ENCODE measurements around the gene PLCL2.

The PLCL2 gene

DNA sequence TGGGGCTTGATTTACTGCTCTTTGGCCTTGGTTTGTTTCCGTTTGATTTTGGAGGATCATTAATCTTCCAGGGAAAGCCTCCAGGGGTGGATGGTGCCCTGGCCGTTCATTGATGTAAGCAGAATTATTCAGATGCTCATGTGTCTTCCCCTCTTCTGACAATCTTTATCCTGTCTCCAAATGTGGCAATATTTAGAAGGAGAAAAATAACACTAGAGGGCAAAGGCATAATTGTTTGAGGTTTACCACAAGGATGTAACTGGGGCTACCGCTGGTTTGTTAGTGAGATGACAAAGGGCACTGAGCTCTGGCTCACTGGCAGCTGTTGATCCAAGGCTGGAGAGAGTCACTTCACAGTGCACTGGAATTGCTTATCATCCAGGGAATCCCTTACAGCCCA lies 18.2 kb upstream of the PLCL2 start:
- no peak for DNase-seq (ENCODE audit: low spot score)

DNA sequence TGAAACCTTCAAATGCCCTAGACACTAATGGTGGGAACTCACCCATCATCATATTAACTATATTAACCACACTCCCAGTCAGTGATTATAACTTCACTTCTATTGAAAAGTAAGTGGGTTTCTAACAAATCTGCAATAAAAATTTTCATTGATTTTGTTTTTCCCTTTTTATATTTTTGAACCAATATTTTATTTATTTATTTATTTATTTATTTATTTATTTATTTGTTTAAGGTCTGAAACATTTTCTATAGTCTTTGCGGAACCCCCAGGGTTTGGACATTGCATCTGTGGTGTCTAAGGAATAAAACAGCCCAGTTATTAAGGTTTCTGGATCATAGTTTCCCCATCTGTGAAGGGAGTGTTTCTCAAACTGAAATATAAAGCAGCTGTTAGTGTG lies 16.2 kb upstream of the PLCL2 start:
- no peak for DNase-seq (ENCODE audit: low spot score)

DNA sequence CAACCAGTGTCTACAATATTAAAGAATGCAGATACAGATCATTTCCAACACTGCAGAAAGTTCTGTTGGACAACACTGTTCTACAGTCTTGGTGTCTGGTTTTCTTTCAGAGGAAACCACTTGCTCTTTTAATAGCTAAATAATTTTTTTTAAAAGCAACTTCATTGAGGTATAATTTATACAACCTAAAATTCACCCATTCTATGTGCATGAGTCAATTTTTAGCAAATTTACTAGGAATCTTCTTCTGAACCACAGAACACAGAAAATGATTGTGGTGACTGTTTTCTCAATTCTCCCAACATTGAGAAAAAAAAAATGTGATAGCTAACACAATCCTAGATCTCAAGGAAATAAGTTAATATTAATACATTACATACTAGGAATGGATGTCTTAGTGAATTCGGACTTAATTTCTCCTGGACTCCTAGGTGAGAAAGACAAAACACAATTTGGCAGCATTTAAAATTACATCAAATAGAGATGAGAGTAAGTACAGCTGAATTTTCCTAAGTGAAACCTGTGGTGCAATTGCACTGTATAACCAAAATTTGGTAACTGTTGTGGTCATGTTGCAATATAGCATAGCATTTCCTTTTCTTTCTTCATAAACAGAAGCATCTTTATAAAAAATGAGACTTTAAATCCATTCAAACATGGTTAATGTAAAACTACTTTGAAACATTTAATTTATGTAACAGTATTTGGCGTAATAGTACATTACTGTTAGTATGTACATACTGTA lies 15.3 kb upstream of the PLCL2 start:
- DNase-seq (ENCODE audit: low spot score), result no peak

DNA sequence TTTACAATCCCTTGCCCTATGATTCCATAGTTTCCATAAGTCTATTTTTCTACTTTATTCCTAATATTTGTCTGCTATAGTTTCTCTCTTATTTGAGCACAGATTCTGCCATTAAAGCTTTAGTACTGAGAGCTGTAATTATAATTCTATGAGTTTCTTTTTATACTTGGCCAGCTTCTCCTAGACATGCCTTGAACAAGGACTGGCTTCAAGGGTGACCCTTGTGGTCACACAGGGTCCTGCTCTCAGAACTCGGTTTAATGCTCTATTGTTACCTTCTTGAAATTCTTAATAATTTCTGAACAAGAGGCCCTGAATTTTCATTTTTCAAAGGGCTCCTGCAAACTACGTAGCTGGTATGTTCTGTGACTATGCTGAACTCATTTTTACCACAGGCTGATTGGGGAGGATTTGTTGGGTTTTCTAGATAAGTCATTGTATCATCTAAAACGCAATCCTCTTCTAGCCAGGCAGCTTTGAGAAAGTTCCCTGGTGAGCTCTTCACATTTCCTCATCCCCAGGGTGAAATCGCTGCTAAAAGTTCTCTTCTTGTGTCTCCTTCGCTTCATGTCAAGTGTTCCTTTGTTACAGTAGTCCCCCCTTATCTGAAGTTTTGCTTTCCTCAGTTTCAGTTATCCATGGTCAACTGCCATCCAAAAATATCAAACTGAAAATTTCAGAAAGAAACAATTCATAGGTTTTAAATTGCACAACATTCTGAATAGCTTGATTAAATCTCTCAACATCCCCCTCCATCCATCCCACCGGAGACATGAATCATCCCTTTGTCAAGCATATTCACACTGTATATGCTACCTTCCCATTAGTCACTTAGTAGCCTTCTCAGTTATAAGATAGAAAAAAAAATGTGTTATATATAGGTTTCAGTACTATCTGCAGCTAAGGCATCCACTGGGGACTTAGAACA lies 12.6 kb upstream of the PLCL2 start:
- no peak for DNase-seq (ENCODE audit: low spot score)

DNA sequence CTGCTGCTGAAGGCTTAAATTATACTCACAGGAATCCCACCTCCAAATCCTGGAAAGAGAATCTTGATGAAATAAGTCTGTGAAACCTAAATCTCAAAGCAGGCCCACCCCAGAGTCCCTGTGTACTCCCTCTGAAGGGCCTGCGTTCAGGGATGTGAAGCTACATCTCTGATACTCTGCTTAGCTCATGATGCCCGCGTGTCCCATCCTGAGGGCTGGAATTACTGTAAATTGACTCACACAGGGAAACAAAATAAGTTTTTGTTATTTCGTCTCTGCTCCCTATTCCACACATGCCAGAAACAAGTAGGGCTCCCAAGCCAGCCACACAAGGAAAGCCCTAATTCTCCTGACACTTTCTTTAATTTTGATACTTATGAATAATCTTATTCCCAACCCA lies 10.9 kb upstream of the PLCL2 start:
- no peak for DNase-seq (ENCODE audit: low spot score)

DNA sequence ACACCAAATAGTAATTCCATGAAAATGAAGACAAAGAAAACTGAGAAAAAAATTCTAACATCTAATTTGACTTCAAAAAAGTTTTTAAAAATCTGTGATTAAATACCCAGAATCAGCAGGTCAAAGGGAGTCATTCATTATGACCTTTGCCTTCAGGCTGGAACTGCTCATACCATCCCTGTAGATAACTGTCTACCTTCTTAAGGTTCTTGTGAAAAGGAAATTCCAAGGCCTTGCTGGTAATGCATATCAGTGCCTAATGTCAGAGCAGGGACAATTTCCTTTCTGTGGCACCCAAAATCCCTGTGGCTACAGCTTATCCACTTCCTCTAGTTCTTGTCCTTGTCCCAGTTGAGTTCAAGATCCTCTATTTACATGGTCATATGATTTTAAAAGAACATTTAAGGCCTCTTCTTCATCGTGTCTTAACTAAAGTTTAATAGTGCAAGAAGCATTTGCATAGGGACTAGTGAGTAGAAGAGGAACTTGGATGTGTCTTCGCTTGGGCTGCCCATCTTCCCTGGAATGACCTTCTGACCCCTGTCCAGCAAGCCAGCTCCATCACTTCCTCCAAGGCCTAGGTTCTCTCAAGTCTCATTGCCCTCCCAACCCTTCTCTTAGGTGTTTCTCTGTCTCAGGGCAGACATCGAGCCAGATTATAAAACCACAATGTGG lies 8.7 kb upstream of the PLCL2 start:
- no peak for DNase-seq (ENCODE audit: low spot score)

DNA sequence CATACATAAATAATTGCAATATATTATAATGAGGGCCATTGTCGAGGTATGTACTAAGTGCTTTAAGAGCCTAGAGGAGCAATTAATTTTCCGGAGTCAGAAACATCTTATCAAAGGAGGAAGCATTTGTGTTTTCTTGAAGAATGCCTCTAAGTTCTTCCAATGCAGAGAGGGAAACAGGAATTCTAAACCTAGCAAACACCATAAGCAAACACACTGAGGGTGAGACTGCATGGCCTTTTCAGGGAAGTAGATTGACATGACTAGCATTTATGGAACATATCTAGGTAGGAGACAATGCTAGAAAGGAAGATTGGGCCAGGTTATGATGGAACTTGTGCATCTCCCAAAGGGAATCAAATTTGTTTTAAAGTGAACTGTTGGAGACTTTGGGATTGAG lies 7.2 kb upstream of the PLCL2 start:
- DNase-seq (ENCODE audit: low spot score), result no peak

DNA sequence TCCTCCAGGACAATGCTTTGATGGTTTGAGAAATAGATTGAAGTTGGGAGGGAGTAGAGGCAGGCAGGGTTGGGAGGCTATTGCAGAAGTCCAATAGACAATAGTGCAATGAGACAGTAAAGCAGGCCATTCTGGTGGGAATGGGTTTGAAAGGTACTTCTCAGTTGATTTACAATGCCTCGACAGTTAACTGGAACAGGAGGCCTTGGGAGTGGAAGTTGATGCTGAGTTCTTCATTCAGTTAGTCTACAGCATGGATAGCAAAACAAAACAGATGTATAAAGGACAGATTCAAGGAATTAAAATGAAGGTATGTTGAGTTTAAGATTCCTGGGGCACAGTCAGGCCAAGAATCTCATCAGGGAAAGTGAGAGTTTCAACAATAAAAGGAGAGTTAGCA lies 6.8 kb upstream of the PLCL2 start:
- no peak for DNase-seq (ENCODE audit: low spot score)

DNA sequence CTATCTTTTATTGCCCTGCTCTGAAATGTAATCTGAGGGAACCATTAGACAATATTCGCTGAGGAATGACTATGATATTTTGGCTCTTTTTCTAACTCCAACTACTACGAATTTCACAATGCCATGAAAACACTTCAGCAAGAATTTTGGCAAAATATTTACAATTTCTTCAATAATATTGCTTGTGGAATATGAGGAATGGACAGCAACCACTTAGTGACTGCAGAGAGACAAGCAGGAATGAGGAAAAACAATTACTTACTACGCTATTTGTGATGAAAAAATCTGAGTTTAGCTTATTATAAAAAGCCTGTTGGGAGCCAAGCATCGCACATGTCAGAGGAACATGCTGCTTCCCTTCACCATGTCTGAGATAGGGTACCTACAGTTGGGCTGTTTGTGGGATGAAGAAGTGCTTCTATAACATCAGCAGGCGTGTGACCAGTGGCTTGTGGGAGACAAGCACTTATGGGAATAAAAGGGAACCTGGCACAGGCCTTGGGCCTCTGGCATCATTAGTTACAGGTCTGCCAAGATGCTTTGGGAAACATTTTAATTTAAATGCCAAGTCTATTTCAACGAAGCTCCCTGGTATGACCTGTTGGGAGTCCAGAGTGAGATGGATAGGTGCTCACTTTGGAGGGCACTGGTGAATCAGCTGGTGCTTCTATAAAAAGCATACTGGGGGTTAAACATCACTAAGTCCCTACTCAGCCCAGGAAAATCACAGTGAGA lies 2.7 kb upstream of the PLCL2 start:
- DNase-seq (ENCODE audit: low spot score), result no peak

DNA sequence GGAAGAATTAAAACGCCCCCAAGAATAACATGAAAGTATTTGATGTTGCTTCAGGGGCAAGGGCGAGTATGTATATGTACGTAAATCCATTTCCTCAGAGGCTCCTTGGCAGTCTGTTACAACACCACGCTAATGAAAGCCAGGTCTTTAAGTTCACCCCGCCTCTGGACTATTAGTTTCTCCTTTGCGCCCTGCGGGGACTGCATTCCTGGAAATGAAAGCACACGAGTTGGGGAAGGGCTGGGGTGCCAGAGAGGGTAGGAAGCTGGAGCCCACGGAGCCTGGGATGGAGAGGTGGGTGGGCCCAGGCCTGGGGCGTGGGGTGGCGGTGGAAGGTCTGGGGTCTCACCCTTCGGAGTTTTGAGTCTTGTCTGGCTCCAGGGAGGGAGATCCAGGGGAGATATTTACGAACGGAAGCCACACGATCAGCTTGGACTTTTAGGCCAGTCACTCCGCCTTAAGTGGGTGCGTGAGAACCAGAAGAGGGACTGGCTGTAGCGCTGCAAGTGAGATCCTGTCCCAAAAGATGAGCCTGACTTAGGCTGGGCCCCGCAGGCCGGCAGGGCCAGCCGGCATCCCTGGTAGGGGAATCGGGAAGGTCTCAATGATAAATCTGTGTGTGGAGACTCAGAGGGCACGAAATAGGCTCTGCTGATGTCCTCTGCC lies 1.6 kb upstream of the PLCL2 start:
- DNase-seq (ENCODE audit: low spot score), result no peak

DNA sequence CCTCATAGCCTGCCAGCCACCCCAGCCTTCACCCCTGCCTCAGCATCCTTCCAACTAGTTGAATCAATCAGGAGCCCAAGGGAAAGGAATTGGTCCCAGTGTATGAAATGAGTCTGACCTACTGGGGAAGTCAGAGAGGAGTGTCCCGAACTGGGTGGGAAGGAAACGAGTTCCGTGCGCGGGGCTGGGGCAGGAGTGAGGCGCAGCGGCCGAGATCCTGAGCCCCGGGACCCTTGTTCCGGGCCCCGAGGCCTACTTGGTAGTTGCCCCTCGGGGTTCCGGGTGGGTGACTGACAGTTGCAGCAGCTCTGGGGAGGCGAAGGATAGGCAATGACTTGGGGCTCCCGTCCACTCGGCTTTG lies 1.1 kb upstream of the PLCL2 start:
- DNase-seq (ENCODE audit: low spot score), result no peak

DNA sequence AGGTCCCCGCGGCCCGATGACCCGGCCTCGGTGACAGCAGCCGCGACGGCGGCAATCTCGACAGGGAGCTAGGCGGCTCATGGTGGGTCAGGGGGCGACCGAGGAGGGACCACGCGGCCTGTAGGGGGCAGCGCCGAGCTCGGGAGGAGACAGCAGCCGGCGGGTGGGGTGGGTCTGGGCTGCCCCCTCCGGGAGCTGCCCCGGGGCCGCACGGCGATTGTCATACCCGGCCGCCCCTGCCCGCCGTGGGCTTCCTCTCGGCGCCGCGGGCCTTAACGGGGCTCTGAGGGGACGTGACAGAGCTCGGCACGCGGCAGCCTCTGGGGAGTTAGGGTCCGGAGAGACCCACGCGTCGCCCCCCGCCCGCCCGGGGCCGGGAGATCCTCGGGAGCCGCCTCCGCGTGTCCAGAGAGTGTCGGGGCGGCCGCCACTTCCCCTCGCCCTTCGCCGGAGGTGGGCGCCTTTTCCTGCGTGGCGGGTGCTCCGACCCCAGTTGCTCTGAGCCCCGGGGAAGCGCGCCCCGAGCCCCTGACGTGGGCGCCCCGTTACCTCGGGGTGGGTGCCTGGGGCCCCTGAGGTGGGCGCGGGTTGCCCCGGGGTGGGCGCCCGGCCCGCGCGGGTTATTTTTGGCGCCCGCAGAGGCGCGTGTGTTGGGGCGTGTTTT lies 539 bp upstream of the PLCL2 start:
- DNase-seq (ENCODE audit: low spot score), result peak; percentile 70

DNA sequence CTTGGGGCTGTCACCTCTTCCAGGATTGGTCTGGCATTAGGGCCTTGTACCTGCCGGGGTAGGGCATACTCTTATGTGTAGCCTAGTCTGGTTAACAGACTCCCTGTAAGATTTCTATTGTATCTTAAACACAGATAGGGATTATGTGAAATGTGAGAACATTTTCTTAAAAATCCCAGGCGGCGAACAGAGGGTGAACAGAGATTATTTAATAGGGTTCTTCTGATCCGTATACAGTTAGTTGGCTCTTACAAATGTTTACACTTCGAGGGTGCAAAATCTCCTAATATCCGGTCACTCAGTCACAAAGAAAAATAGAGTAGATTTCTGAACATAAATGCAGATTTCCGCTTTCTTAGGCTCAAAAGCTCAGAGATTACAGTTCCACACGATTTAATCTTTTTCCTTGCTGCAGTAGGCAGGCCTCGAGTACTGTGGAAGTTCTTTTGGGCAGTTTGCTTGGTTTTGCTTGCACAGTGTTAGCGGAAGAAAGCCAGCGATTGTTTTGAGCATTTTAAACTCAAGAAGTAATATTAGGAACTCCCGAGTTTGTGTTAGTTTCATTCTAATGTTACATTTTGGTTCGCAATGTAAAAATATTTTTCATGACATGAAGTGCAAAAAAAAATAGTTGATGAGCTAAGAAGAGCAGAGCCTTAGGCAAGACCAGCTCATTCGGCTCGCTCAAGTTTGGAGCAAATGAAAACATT lies 993 bp downstream of the PLCL2 start:
- DNase-seq (ENCODE audit: low spot score), result peak; percentile 50

DNA sequence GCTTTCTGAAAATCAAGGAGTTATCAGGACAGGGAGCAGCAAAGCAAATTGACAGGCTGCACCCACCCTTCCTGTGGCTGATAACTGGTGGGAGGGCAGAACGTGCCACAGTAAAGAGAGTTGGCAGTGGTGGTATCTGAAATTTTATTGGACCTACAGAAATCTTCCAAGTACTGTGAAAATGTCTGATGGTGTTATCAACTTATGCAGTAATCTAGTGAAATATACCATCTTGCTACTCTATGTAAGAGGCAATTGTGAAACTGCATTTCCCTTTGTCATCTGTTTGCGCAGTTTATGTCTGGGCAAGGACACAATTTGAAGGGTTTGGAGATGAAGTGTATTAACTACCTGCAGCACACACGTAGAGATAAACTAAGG lies 1.5 kb downstream of the PLCL2 start:
- no peak for DNase-seq (ENCODE audit: low spot score)

DNA sequence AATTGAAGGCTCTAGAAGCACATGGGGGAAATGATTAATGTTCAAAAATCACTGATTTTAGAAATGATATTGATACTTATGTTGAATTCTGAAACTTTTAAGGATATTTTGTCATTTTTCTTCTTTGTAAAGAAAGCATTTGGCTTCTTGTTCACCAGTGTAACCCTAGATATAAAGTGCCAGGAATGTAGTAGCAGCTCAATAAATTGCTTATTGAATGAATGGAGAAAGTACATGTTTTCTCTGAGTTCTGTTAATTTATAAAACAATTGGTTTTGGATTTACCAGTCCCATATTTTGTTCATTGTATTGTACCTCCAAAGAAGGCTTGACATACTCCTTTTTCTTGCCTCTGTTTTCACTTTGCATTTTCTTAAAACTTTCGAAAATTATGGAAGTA lies 2.4 kb downstream of the PLCL2 start:
- DNase-seq (ENCODE audit: low spot score), result no peak

DNA sequence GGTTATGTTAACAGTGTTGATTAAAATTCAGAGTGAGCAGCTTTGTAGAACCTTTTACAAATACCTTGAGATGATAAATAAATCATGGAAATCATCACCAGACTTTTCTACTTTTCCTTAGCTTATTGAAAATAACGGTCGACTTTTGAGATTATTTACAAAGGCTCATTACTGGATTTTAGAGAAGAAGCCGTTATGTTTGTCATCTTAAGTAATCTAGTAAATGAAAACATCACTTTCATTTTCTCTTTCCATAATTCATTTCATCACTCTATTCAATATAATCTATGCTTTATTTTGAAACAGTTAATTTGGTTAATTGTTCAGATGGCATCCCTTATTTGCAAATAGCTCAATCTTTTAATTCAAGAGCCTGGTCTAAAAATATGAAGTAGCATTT lies 3.6 kb downstream of the PLCL2 start:
- no peak for DNase-seq (ENCODE audit: low spot score)

DNA sequence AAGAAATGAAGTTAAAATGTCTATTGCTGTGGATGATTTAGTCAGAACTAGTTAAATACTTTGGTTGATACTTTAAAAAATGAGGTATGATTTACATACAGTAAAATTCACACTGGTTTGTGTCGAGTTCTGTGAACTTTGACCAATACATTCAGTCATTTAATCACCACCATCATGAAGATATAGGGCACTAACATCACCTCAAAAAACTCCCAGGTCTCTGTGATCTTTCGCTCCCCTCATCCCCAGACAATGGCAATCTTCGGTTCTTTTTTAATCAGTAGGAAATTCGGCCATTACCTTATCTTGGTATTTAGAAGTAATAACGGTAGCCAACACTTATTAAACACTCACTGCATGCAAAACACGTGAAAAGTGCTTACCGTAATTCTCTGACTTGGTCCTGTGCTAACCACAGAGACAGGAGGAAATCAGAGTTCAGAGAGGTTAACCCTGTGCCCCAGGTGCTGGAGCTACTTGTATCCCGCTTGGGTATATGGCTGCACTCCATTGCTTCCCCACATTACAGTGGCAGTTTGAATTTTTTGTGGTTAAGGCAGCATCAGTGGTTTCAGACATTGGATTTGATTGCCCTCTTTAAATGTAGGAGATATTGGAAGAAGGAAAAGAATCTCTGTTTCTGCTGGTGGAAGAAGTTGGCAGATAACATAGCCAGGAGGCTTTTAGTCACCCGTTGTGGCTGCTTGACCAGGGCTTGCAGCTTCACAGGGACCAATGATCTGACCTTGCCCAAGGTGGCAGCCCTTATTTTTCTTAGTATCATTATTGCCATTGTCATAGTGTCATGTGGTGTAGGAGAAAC lies 4.2 kb downstream of the PLCL2 start:
- DNase-seq (ENCODE audit: low spot score), result peak; percentile 55

DNA sequence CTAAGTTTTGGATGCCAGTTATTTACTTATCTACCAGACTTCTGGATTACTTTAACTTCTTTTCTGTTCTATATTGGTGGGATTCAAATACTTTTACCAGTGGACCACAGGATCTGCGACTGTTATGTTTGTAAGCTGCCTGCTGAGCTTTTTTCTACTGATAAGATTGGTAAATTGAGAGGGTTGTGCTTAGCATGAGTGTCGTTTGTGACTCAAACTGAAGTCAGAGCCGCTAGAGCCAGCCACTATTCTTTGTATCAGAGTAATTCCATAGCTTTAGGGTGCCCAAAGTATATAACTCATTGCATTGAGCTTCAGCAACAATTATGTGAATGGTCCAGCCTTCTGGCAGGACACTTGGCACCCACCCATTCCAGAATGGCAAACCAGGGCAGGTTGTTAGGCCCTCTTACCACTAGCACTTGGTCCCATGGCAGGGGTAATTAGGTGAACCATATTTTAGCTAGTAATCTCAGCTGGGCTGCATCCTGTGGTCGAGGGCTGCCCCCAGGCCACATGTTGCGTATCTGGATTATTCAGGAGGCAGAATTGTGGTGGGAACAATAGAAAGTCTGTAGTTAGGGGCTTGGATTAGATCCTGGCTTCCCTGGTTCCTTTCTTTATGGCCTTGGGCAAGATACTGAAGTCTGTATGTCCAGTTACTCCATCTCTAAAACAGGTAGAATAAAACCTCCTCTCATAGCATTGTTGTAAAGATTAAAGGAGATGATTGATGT lies 6.0 kb downstream of the PLCL2 start:
- DNase-seq (ENCODE audit: low spot score), result no peak

DNA sequence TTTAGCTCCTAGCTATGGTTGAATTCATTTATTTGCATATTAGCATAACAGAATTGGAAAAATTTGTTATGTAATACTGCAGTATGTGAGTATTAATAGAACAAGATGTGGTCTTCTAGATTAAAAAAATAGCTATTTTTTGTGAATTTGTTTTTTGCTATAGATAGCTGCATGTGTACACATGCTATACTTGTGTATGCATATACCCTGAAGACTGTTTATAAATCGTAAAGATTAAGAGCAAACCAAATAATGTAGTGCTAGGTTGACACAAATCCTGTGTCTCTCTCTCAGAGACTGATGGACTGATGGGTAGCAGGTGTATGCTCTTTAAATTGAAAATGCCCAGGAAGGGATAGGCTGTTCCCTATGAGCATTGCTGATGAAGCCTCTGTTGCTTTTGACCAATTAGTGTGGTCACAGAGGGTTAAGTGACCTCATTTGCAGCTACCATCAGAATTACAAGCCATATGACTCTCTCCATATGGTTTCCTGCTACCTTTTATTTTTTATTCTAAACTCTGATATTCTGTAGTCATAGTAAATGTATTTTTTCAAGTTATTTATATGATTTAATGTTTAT lies 9.0 kb downstream of the PLCL2 start:
- DNase-seq (ENCODE audit: low spot score), result no peak

Measured in activated CD4-positive, alpha-beta T cell treated with anti-CD3 and anti-CD28 coated beads, Interleukin-2, Interleukin-4, amounts not matched to agents 100 ng/mL and 50 ng/mL, durations not matched to agents 16 hours and 8 hours (primary cell).